ENCODE results near the gene RANBP1. TPM values are rescaled to one million over a fixed set of nuclear protein-coding genes. Genes with fewer than 3 reads are reported as not detected.

Gene RANBP1
- total RNA-seq, 1 experiment from 2014 or later, result 509 TPM

- H3K27ac ChIP-seq (ENCODE audit: low read depth, low read length, poor library complexity, severe bottlenecking), result no peak overlapping the region
- H3K4me3 ChIP-seq (ENCODE audit: low read depth, low read length, poor library complexity, severe bottlenecking), result no peak overlapping the region
- H3K4me1 ChIP-seq (ENCODE audit: insufficient read depth, low read length, poor library complexity, severe bottlenecking), result no peaks in the 10 kb centered on the region
- H3K9me3 ChIP-seq (ENCODE audit: low read depth, low read length, poor library complexity, severe bottlenecking), result no peaks in the 10 kb centered on the region
- DNase-seq (ENCODE audit: low spot score), result no peak
- peaks cover 100% of the 10 kb centered on the region for H3K36me3 ChIP-seq (ENCODE audit: insufficient read depth, low read length, poor library complexity, severe bottlenecking)
- ChIA-PET CTCF (interaction anchor here (0.6 kb wide), 1 partner anchor 129 kb away, joined by 6 read pairs; no protein-coding TSS in a partner anchor), POLR2A (ENCODE audit: low non-redundant PET) (interaction anchor here (0.7 kb wide), 1 partner anchor 59 kb away, joined by 3 read pairs; no protein-coding TSS in a partner anchor)
- no peaks in the 10 kb centered on the region for H3K27me3 ChIP-seq (replicated peaks; ENCODE audit: insufficient read depth, low read depth, low read length, poor library complexity)
- no peak for TF ChIP-seq CTCF (conservative IDR thresholded peaks at IDR 0.05; ENCODE audit: low read depth, low read length)
- TF ChIP-seq EZH2 (IDR thresholded peaks at IDR 0.05; ENCODE audit: borderline replicate concordance, low read depth, low read length, poor library complexity, severe bottlenecking), result no peak
- no TSS peak for BruUV-seq (replicated peaks)
- intact Hi-C loops (cut with micrococcal nuclease; ENCODE audit: unreplicated experiment), result no loop called here
Observed at GRCh38 chr22:20091690-20092476, 24.0 kb upstream of the RANBP1 start.

GRCh38 chr22:20092477-20092854 is 23.4 kb upstream of the RANBP1 start:
- H3K4me3 ChIP-seq (ENCODE audit: low read depth, low read length, poor library complexity, severe bottlenecking), result no peak overlapping the region
- peaks cover 100% of the 10 kb centered on the region for H3K36me3 ChIP-seq (ENCODE audit: insufficient read depth, low read length, poor library complexity, severe bottlenecking)
- no peak for DNase-seq (ENCODE audit: low spot score)
- TF ChIP-seq CTCF (conservative IDR thresholded peaks at IDR 0.05; ENCODE audit: low read depth, low read length), result no peak
- TF ChIP-seq EZH2 (IDR thresholded peaks at IDR 0.05; ENCODE audit: borderline replicate concordance, low read depth, low read length, poor library complexity, severe bottlenecking), result no peak
- no peaks in the 10 kb centered on the region for H3K27me3 ChIP-seq (replicated peaks; ENCODE audit: insufficient read depth, low read depth, low read length, poor library complexity)
- no peaks in the 10 kb centered on the region for H3K4me1 ChIP-seq (ENCODE audit: insufficient read depth, low read length, poor library complexity, severe bottlenecking)
- H3K9me3 ChIP-seq (ENCODE audit: low read depth, low read length, poor library complexity, severe bottlenecking), result no peaks in the 10 kb centered on the region
- no peak overlapping the region for H3K27ac ChIP-seq (ENCODE audit: low read depth, low read length, poor library complexity, severe bottlenecking)
- CTCF ChIA-PET, result no interaction called here
- POLR2A ChIA-PET (ENCODE audit: low non-redundant PET), result no interaction called here
- no TSS peak for BruUV-seq (replicated peaks)
- intact Hi-C loops (cut with micrococcal nuclease; ENCODE audit: unreplicated experiment), result no loop called here

- DNase-seq (ENCODE audit: low spot score), result no peak
- intact Hi-C loops (cut with micrococcal nuclease; ENCODE audit: unreplicated experiment), result no loop called here
- CTCF ChIA-PET, result no interaction called here
- Histone ChIP-seq H3K27me3 (replicated peaks; ENCODE audit: insufficient read depth, low read depth, low read length, poor library complexity) (no peaks in the 10 kb centered on the region), H3K4me3 (ENCODE audit: low read depth, low read length, poor library complexity, severe bottlenecking) (no peak overlapping the region), H3K36me3 (ENCODE audit: insufficient read depth, low read length, poor library complexity, severe bottlenecking) (peaks cover 99% of the 10 kb centered on the region), H3K27ac (ENCODE audit: low read depth, low read length, poor library complexity, severe bottlenecking) (no peak overlapping the region), H3K9me3 (ENCODE audit: low read depth, low read length, poor library complexity, severe bottlenecking) (no peaks in the 10 kb centered on the region), H3K4me1 (ENCODE audit: insufficient read depth, low read length, poor library complexity, severe bottlenecking) (no peaks in the 10 kb centered on the region)
- TF ChIP-seq EZH2 (IDR thresholded peaks at IDR 0.05; ENCODE audit: borderline replicate concordance, low read depth, low read length, poor library complexity, severe bottlenecking), result no peak
- TF ChIP-seq CTCF (conservative IDR thresholded peaks at IDR 0.05; ENCODE audit: low read depth, low read length), result no peak
- POLR2A ChIA-PET (ENCODE audit: low non-redundant PET), result no interaction called here
- no TSS peak for BruUV-seq (replicated peaks)
Observed at GRCh38 chr22:20093418-20094196, 22.3 kb upstream of the RANBP1 start.

Data from A673 (cell line).